ENCODE data around the gene YY2. TPM values are rescaled to one million over a fixed set of nuclear protein-coding genes. Genes with fewer than 3 reads are reported as not detected.

The YY2 gene
- total RNA-seq, 1 donor from 2014 or later = 0.94 TPM

DNA sequence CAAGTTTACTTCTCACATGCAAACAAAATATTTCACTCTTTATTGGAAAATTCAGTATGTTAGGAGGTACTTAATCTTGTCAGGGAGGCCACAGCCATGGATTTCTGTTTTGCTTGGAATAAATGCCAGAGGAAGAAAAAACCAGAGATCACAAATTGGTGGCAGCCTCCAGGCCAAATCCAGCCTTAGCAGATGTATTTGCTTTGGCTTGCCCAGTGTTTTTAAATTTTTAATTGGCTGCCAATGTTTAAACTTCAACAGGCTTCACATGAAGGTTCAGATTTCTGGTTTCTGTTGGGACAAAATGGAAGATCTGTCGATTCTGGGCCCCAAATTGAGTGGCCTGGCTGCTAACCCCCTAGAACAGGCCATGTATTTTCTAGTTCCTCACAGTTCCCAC, 19.2 kb downstream of the YY2 start:
- DNase-seq = no peak

DNA sequence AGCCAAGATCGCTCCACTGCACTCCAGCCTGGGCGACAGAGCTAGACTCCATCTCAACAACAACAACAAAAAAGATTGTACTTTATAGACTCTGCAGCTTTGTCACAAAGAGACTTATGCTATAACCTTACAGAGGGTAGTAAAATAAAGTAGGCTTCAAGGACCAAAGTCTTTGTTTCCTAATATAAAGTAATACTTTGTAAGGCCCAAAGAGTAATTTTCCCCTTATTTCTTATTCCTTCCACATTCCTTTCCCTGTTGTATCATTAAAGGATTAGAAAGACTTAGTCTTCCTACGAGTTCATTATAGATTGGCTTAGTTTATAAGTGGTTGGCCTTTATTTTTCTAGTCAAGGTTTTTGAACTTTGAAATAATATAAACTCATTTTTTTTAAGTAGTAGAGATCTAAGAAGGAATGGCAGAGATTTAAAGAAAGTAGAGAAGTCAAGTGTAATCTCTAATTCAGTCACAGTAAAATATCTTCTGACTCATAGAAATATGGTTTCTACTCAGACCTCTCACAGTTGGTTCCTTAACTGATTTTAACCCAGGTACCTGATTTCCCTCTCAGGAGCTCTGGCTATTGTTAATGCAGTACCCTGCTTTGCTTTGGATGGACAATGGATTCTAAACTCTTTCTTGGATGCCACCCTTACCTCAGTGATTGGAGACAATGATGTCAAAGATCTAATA, 26.2 kb downstream of the YY2 start:
- DNase-seq = no peak

DNA sequence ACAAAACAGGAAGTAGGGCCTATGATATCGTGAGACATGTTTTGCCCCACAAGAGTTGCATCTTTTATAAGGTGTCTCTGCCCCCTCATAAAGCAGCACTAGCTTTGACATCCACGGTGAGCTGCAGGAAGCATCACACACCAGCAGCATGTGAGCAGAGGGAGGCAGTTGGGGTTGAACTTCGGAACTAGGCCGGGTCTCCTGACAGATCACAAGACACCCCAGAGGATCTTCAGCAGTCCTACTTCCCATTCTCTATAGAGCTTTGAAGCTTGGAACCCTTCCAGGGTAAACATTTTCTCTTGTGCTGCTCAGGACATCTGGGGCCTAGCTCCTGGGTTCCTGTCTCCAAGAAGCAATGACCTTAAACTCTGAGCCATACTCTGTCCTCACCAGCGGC, 27.5 kb downstream of the YY2 start:
- no peak for DNase-seq

DNA sequence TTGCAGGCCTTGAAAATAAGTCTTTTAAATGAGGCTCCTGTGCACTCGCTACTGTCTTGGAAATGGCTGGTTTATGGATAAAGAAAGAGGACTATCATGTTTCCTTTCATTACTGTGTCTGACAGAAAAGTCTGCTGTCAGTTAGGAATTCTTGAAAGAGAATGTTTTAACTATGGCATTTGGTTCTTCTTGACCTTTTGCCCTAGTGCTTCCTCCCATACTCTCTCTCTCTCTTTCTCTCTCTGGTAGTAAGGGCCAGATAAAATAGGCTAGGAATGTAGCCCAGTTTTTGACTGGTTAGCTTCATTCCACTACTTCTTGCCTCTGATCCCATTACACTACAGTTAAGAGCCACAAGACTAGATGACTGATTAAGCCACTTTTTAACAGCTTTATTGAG, 29.8 kb downstream of the YY2 start:
- no peak for DNase-seq

DNA sequence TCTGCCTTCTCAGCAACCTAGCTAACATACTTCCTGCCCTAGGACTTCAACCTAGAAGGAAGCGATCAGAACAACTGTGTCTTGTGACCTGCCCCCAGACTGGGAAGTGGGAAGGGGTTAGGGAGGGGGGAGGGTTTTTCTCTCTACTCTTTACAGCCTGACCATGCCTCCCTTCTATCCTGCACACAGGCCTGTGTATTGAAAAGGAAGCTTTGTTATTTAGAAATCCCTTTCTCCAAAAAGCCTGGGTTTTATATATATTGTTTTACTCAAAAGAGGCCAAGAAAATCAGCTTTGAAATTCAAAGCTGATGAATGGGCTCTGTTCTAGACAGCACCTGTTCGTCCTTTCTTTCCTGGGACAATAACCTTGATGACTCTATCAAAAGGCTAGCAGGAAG, 49.5 kb downstream of the YY2 start:
- peak; percentile 0 for DNase-seq

DNA sequence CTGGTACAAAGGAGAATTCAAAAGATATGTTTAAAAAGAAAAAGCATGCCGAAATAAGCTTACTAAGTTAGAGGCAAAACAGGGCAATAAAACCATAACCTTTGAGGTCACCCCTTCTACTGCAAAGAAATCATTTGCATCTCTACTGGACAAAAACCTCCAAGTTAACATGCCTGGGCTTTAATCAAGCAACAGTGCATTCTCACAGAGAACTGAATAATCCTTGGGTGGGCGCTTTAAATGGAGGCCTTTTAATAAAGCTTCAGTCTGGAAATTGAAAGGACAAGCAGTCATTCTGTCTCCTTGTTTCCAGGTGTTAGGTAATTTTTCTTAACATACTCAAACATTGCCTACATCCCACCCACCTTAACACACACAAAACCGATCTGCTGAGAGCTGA, 50.2 kb downstream of the YY2 start:
- no peak for DNase-seq

DNA sequence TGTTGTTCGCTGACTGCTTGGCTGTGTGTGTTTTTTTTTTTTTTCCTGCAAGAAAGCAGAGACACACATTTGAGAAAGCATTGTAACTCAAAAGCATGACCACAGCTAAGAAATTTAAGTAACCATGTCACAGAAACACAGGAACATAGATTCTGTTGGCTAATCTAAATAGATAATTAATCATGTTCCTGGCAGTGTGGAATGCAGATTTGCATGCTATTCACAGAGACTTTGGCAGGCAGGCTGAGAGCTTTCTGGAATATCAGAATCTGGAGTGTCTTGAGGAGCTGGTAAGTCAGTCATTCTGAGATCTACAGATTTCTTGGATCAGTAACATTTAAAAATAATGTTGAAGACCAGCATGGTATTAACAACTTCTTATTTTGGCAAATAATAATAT, 51.5 kb downstream of the YY2 start:
- DNase-seq = no peak

Small RNA genes lying within 50 kb of the gene (small RNA-seq; reads per million reads assigned to genes)
- not detected for gene U73479.1

Other genes with a start within 250 kb of the YY2 start
- gene KLHL34, start 197.7 kb upstream of the YY2 start, total RNA-seq = under 0.01 TPM
- 0.31 TPM for gene SMPX, start 97.9 kb upstream of the YY2 start, total RNA-seq
- 11.4 TPM for gene MBTPS2, start 16.4 kb upstream of the YY2 start, total RNA-seq
- gene SMS, start 84.7 kb downstream of the YY2 start, total RNA-seq = 174 TPM
- 1.7 TPM for gene PHEX, start 176.3 kb downstream of the YY2 start, total RNA-seq